ENCODE measurements around the gene DOCK8.

DNA sequence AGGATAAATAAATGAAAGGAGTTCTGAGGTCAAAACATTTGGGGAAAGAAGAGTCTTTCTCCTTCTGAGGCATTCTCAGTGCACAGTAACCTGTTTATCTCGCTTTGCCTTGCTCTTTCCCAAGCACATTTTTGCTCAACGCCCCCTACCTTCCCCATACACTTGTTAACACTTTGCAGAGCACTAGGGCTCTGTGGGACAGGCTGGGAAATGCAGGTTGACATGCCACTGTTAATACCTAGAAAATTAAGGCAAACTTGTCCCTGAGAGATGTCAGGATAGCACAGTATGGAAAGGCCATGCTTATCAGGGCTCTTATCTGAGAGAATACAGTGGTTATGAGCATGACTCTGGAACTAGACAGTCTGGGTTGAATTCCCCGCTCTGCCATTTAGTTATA is 152.0 kb downstream of the DOCK8 start:
- TF ChIP-seq BHLHE40 (IDR thresholded peaks at IDR 0.05; ENCODE audit: borderline replicate concordance), result no peak
- no peak for TF ChIP-seq ELF4 (IDR thresholded peaks at IDR 0.05)
- no peak for TF ChIP-seq FOXK2 (IDR thresholded peaks at IDR 0.05)
- TF ChIP-seq CTBP1 (IDR thresholded peaks at IDR 0.05; ENCODE audit: borderline replicate concordance), result no peak
- TF ChIP-seq NFRKB (IDR thresholded peaks at IDR 0.05), result no peak
- no peak for TF ChIP-seq SP1 (IDR thresholded peaks at IDR 0.05)
- no peak for TF ChIP-seq LEF1 (IDR thresholded peaks at IDR 0.05; ENCODE audit: borderline replicate concordance)
- no peak for TF ChIP-seq ARNT (IDR thresholded peaks at IDR 0.05)
- TF ChIP-seq FOXM1 (IDR thresholded peaks at IDR 0.05; ENCODE audit: borderline replicate concordance), result no peak
- TF ChIP-seq TARDBP (IDR thresholded peaks at IDR 0.05), result no peak
- TF ChIP-seq SUZ12 (IDR thresholded peaks at IDR 0.05), result no peak
- TF ChIP-seq HDGF (IDR thresholded peaks at IDR 0.05; ENCODE audit: borderline replicate concordance), result no peak
- TF ChIP-seq ZNF384 (IDR thresholded peaks at IDR 0.05), result no peak
- no peak for TF ChIP-seq FOXA1 (IDR thresholded peaks at IDR 0.05)
